Body of pancreas (tissue), 4 donors: ENCODE results near the gene COTL1. TPM values are rescaled to one million over a fixed set of nuclear protein-coding genes. Genes with fewer than 3 reads are reported as not detected.

Source experiments
- ATAC-seq: fragments of 150-250 bp; one replicate; pipeline ENCODE4 v1.9.1; 2016
- DNase-seq, 4 donors: peaks; one replicate each; pipeline ENCODE4 v3.0.0-alpha.2; 2019
- H3K27ac ChIP-seq, 4 donors: fragments of 200-600 bp; sonication (generic); 1 replicate in 3 of 4; 2 replicates in 1 of 4; pipeline versions ENCODE4 v1.5.1 to v1.6.1; 2016 to 2019; ENCODE audit warnings: mild to moderate bottlenecking in 1 of 4, mixed read lengths in 1 of 4, moderate library complexity in 1 of 4
- H3K27me3 ChIP-seq, 2 donors: fragments of 200-600 bp; sonication (generic); one replicate each; pipeline ENCODE4 v1.6.0; 2016; ENCODE audit warnings: mild to moderate bottlenecking in 1 of 2
- H3K36me3 ChIP-seq, 2 donors: fragments of 200-600 bp; sonication (generic); replicated peaks in 1 of 2; 2 replicates each; pipeline ENCODE4 v1.5.1; 2016; ENCODE audit warnings: low read depth in 2 of 2; ENCODE audit not compliant: insufficient read depth in 1 of 2
- H3K4me1 ChIP-seq: fragments of 200-600 bp; sonication (generic); one replicate; pipeline ENCODE4 v1.6.0; 2016
- H3K4me3 ChIP-seq, 2 donors: fragments of 200-600 bp; sonication (generic); 1 replicate in 1 of 2; 2 replicates in 1 of 2; pipeline ENCODE4 v1.5.1; 2016 to 2019
- H3K9me3 ChIP-seq, 3 donors: fragments of 200-600 bp; sonication (generic); 1 replicate in 2 of 3; 2 replicates in 1 of 3; pipeline ENCODE4 v1.5.1; 2016
- CTCF ChIP-seq, 7 experiments: fragments of 450-650 bp in 4 of 7; fragments of 200-600 bp in 3 of 7; sonication (generic) in 3 of 7; IDR thresholded peaks; one replicate each; pipeline ENCODE4 v1.5.1; 2016 to 2019; ENCODE audit warnings: antibody characterized with exemption in 7 of 7
- POLR2A ChIP-seq, 3 donors: fragments of 450-650 bp; IDR thresholded peaks; one replicate each; pipeline ENCODE4 v1.6.1; 2016; ENCODE audit warnings: antibody characterized with exemption in 3 of 3, mild to moderate bottlenecking in 2 of 3
- WGBS, 2 donors: methylation state at CpG; one replicate each; pipeline ENCODE4 v1.1.5; 2017; 5-methylcytosine and 5-hydroxymethylcytosine counted together
- intact Hi-C: fragments of 100-400 bp; cut with DNase I; formaldehyde crosslinking; loops from one replicate; pipeline ENCODE4 v1.15.1; 2023
- total RNA-seq, 2 donors: library from RNA; depleted of rRNA; stranded (reverse); fragments of >200 nt; gene quantifications; one replicate each; pipeline ENCODE4 v1.1.0, GENCODE V29; 2016

The COTL1 gene
- total RNA-seq, 2 donors from 2014 or later, result 19.7 to 20.4 TPM

GRCh38 chr16:84548508-84548907 lies 69.4 kb downstream of the COTL1 start:
- H3K27ac ChIP-seq, result no peak overlapping the region
- 82 to 88% methylated on average over 8 of the region's 8 CpGs for WGBS, 2 donors
- H3K27me3 ChIP-seq, result no peaks in the 10 kb centered on the region
- H3K4me3 ChIP-seq, result no peak overlapping the region
- TF ChIP-seq CTCF (IDR thresholded peaks at IDR 0.05), result no peak
- no peak for TF ChIP-seq POLR2A (IDR thresholded peaks at IDR 0.05)
- DNase-seq, result no peak
- no peaks in the 10 kb centered on the region for H3K4me1 ChIP-seq
- intact Hi-C loops, result no loop called here
- ATAC-seq, result no peak
- H3K9me3 ChIP-seq, result no peaks in the 10 kb centered on the region
- no peaks in the 10 kb centered on the region for H3K36me3 ChIP-seq

GRCh38 chr16:84547546-84548061 lies 70.3 kb downstream of the COTL1 start:
- no peak for DNase-seq

GRCh38 chr16:84546669-84547545 lies 71.0 kb downstream of the COTL1 start:
- Histone ChIP-seq H3K27ac (no peak overlapping the region), H3K27me3 (no peaks in the 10 kb centered on the region), H3K36me3 (no peaks in the 10 kb centered on the region), H3K4me3 (no peak overlapping the region), H3K4me1 (no peaks in the 10 kb centered on the region), H3K9me3 (no peaks in the 10 kb centered on the region)
- 82 to 83% methylated on average over 22 of the region's 22 CpGs for WGBS, 2 donors
- TF ChIP-seq POLR2A (IDR thresholded peaks at IDR 0.05), result no peak
- TF ChIP-seq CTCF (IDR thresholded peaks at IDR 0.05), result no peak
- intact Hi-C loops, result no loop called here
- DNase-seq, result no peak
- ATAC-seq, result no peak

More at GRCh38 chr16:84547546-84548061, 70.3 kb downstream of the COTL1 start:
- Histone ChIP-seq H3K27ac (no peak overlapping the region), H3K4me3 (no peak overlapping the region), H3K36me3 (no peaks in the 10 kb centered on the region), H3K27me3 (no peaks in the 10 kb centered on the region), H3K4me1 (no peaks in the 10 kb centered on the region), H3K9me3 (no peaks in the 10 kb centered on the region)
- TF ChIP-seq POLR2A (IDR thresholded peaks at IDR 0.05) (no peak), CTCF (IDR thresholded peaks at IDR 0.05) (no peak)
- intact Hi-C loops, result no loop called here
- WGBS, 2 donors, result 69 to 77% methylated on average over 7 to 12 of the region's 12 CpGs
- no peak for ATAC-seq

- no peaks in the 10 kb centered on the region for H3K36me3 ChIP-seq
- TF ChIP-seq CTCF (IDR thresholded peaks at IDR 0.05), result no peak
- TF ChIP-seq POLR2A (IDR thresholded peaks at IDR 0.05), result no peak
- H3K27me3 ChIP-seq, result no peaks in the 10 kb centered on the region
- no peak overlapping the region for H3K27ac ChIP-seq
- 79 to 83% methylated on average over 7 to 12 of the region's 12 CpGs for WGBS, 2 donors
- no peak overlapping the region for H3K4me3 ChIP-seq
- intact Hi-C loops, result no loop called here
- no peaks in the 10 kb centered on the region for H3K4me1 ChIP-seq
- no peak for ATAC-seq
- H3K9me3 ChIP-seq, result no peaks in the 10 kb centered on the region
- no peak for DNase-seq
Observed at GRCh38 chr16:84545114-84545737, 72.7 kb downstream of the COTL1 start.
